HFFc6 (cell line): Measurements from ENCODE around the gene MRPL51. TPM values are rescaled to one million over a fixed set of nuclear protein-coding genes. Genes with fewer than 3 reads are reported as not detected.
"Not testable (repeated sequence)": the region's sequence is repeated elsewhere in the genome, so short reads cannot be mapped to it uniquely, and the experiment has no call there.

Experiments
- DNase-seq: peaks from one replicate; pipeline ENCODE4 v3.0.0-alpha.2; 2018
- H3K27ac Mint-ChIP-seq: 2 replicates; pipeline ENCODE4 v1.8.0; 2020; ENCODE audit warnings: mild to moderate bottlenecking, mixed read lengths
- H3K27me3 Mint-ChIP-seq: 2 replicates; pipeline ENCODE4 v1.8.0; 2021; ENCODE audit warnings: mild to moderate bottlenecking, moderate library complexity, mixed read lengths; ENCODE audit not compliant: insufficient read depth
- H3K36me3 Mint-ChIP-seq: 2 replicates; pipeline ENCODE4 v1.8.0; 2021; ENCODE audit warnings: low read depth, mixed read lengths
- H3K4me1 Mint-ChIP-seq: 2 replicates; pipeline ENCODE4 v1.8.0; 2020; ENCODE audit warnings: low read depth, mixed read lengths
- H3K4me3 Mint-ChIP-seq: 2 replicates; pipeline ENCODE4 v1.8.0; 2020; ENCODE audit warnings: mild to moderate bottlenecking, moderate library complexity, mixed read lengths
- H3K9me3 Mint-ChIP-seq: 2 replicates; pipeline ENCODE4 v1.8.0; 2020; ENCODE audit warnings: mild to moderate bottlenecking, mixed read lengths
- total RNA-seq, 6 experiments: library from RNA; stranded (reverse); fragmentation: NEBNext Ultra II Directional; extraction: Animal tissue kit (Norgen Biotek cat#: 25700); gene quantifications; 2 replicates in 1 of 6; 3 replicates in 5 of 6; pipeline ENCODE4 v1.2.3, GENCODE V29; 2021
- TF ChIP-seq, protein P1 (sequence below): fragments of 200-600 bp; sonication (generic); IDR thresholded peaks from 2 replicates; pipeline ENCODE4 v1.5.0; 2021; ENCODE audit warnings: antibody characterized with exemption, mild to moderate bottlenecking

The MRPL51 gene
- total RNA-seq, 6 experiments from 2014 or later, result 227 to 290 (median 257) TPM

DNA sequence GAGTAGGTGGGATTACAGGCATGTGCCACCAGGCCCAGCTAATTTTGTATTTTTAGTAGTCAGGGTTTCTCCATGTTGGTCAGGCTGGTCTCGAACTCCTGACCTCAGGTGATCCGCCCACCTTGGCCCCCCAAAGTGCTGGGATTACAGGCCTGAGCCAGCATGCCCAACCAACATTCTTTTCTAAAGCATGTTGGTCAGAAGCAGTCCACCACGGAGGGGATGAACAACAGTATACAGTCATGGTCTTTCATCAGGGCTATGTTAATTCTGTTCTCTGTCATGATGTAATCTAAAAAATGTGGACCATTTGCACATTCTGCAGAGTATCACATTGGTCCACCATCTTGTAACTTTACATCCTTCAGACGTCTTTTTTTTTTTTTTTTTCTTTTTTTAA is 3.6 kb downstream of the MRPL51 start:
- TF ChIP-seq, protein P1, sequence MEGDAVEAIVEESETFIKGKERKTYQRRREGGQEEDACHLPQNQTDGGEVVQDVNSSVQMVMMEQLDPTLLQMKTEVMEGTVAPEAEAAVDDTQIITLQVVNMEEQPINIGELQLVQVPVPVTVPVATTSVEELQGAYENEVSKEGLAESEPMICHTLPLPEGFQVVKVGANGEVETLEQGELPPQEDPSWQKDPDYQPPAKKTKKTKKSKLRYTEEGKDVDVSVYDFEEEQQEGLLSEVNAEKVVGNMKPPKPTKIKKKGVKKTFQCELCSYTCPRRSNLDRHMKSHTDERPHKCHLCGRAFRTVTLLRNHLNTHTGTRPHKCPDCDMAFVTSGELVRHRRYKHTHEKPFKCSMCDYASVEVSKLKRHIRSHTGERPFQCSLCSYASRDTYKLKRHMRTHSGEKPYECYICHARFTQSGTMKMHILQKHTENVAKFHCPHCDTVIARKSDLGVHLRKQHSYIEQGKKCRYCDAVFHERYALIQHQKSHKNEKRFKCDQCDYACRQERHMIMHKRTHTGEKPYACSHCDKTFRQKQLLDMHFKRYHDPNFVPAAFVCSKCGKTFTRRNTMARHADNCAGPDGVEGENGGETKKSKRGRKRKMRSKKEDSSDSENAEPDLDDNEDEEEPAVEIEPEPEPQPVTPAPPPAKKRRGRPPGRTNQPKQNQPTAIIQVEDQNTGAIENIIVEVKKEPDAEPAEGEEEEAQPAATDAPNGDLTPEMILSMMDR, result no peak
- Mint-ChIP-seq H3K4me1 (peaks cover 13% of the 10 kb centered on the region), H3K27ac (no peak overlapping the region), H3K27me3 (peaks cover 6% of the 10 kb centered on the region; the same call in 1 of the 2 replicates), H3K36me3 (peaks cover 14% of the 10 kb centered on the region), H3K4me3 (no peak overlapping the region), H3K9me3 (no peaks in the 10 kb centered on the region)
- DNase-seq, result no peak

DNA sequence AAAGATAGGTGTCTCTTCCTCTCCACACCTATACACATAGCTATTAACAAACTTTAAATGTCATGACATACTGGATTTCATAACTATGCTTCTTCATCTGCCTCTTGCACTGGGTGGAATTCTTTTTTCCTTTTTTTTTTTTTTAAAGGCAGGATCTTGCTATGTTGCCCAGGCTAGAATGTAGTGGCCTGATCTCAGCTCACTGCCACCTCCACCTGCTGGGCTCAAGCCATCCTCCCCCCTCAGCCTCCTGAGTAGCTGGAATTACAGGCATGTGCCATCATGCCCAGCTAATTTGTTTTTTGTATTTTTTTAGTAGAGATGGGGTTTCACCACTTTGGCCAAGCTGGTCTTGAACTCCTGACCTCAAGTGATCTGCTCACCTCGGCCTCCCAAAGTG is 4.8 kb downstream of the MRPL51 start:
- H3K9me3 Mint-ChIP-seq, result no peaks in the 10 kb centered on the region
- peaks cover 7% of the 10 kb centered on the region for H3K27me3 Mint-ChIP-seq
- peaks cover 14% of the 10 kb centered on the region for H3K36me3 Mint-ChIP-seq
- no peak for DNase-seq
- TF ChIP-seq, protein P1, result no peak
- peaks cover 12% of the 10 kb centered on the region for H3K4me1 Mint-ChIP-seq
- H3K4me3 Mint-ChIP-seq, result no peak overlapping the region
- H3K27ac Mint-ChIP-seq, result peak overlapping the region; percentile 5; the same call in 1 of the 2 replicates

DNA sequence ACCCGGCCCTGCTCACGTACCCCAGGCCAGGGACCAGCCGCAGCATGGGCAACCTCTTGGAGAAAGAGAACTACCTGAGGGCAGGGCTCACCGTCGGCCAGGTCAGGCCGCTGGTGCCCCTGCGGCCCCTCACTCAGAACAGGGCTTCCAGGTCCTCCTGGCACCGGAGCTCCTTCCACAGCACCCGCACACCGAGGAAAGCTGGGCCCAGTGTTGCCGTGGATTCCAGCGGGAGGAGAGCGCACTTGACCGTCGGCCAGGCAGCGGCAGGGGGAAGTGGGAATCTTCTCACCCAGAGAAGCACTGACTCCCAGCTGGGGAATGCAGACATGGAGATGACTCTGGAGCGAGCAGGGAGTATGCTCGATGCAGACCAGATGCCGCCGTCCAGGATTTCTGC is 14.6 kb downstream of the MRPL51 start:
- Mint-ChIP-seq H3K9me3 (no peaks in the 10 kb centered on the region), H3K27ac (no peak overlapping the region), H3K4me1 (peaks cover 26% of the 10 kb centered on the region), H3K36me3 (no peaks in the 10 kb centered on the region), H3K27me3 (peaks cover 7% of the 10 kb centered on the region), H3K4me3 (peak overlapping the region; percentile 51; the same call in 1 of the 2 replicates)
- TF ChIP-seq, protein P1, result no peak
- no peak for DNase-seq

DNA sequence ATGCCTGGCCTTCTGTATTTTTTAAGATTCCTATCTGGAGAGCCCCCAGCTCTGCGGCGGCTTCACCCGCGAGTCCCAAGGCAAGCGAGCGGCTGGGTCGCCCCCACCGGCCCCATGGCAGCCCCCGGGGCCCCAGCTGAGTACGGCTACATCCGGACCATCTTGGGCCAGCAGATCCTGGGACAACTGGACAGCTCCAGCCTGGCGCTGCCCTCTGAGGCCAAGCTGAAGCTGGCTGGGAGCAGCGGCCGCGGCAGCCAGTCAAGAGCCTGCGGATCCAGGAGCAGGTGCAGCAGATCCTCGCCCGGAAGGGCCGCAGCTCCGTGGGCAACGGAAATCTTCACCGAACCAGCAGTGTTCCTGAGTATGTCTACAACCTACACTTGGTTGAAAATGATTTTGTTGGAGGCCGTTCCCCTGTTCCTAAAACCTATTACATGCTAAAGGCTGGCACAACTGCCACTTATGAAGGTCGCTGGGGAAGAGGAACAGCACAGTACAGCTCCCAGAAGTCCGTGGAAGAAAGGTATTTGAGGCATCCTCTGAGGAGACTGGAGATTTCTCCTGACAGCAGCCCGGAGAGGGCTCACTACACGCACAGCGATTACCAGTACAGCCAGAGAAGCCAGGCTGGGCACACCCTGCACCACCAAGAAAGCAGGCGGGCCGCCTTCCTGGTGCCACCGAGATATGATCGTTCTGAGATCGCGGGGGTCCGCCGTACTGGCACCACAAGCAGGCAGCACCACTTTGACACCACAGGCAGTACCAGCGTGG is 15.3 kb downstream of the MRPL51 start:
- peaks cover 26% of the 10 kb centered on the region for H3K4me1 Mint-ChIP-seq
- not testable (repeated sequence) for H3K9me3 Mint-ChIP-seq, H3K4me3 Mint-ChIP-seq, H3K27ac Mint-ChIP-seq, H3K27me3 Mint-ChIP-seq, H3K36me3 Mint-ChIP-seq, DNase-seq

DNA sequence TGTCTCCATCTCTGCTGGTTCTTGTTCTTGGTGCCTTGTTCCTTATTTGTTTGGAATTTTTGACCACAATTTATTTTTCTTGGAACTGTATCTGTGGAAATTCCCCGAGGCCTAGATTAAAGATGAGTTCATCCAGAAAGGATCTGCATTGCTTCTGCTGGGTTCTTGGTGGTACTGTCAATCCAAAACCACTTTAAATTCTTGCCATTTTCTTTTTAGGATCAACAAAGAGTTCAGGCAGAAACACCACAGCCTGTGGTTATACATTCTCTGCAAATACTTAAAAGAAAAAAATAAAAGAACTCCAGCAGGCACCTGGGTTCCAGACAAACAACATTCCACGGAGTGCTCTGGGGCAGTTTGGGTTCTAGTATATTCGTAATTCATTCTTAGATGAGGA is 16.6 kb downstream of the MRPL51 start:
- no peak overlapping the region for H3K4me3 Mint-ChIP-seq
- peak; percentile 84 for DNase-seq
- H3K4me1 Mint-ChIP-seq, result peaks cover 37% of the 10 kb centered on the region
- no peaks in the 10 kb centered on the region for H3K36me3 Mint-ChIP-seq
- peaks cover 6% of the 10 kb centered on the region for H3K27me3 Mint-ChIP-seq
- TF ChIP-seq, protein P1, result no peak
- peak overlapping the region; percentile 67 for H3K27ac Mint-ChIP-seq
- no peaks in the 10 kb centered on the region for H3K9me3 Mint-ChIP-seq

DNA sequence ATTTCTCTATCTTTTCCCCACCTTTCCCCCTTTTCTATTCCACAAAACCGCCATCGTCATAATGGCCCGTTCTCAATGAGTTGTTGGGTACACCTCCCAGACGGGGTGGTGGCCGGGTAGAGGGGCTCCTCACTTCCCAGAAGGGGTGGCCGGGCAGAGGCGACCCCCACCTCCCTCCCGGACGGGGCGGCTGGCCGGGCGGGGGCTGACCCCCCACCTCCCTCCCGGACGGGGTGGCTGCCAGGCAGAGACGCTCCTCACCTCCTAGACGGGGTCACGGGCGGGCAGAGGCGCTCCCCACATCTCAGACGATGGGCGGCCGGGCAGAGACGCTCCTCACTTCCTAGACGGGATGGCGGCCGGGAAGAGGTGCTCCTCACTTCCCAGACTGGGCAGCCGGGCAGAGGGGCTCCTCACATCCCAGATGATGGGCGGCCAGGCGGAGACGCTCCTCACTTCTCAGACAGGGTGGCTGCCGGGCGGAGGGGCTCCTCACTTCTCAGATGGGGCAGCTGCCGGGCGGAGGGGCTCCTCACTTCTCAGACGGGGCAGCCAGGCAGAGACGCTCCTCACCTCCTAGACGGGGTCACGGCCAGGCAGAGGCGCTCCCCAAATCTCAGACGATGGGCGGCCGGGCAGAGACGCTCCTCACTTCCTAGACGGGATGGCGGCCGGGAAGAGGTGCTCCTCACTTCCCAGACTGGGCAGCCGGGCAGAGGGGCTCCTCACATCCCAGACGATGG is 17.7 kb downstream of the MRPL51 start:
- H3K27ac Mint-ChIP-seq, DNase-seq, H3K9me3 Mint-ChIP-seq, H3K36me3 Mint-ChIP-seq, H3K27me3 Mint-ChIP-seq, H3K4me3 Mint-ChIP-seq: not testable (repeated sequence)
- H3K4me1 Mint-ChIP-seq, result peaks cover 44% of the 10 kb centered on the region
